ENCODE data around the gene GAS7. TPM values are rescaled to one million over a fixed set of nuclear protein-coding genes. Genes with fewer than 3 reads are reported as not detected.
A peak's percentile ranks its signal among the peaks of the same experiment; 100 is the strongest.
"Not testable (repeated sequence)": the region's sequence is repeated elsewhere in the genome, so short reads cannot be mapped to it uniquely, and the experiment has no call there.

GAS7 gene
- polyA plus RNA-seq, 6 donors from 2014 or later, result 1.1 to 3.6 (median 1.8) TPM; not detected in 1

- peak overlapping the region in 4 of 8 donors; percentile 11 to 64 (median 32) for H3K4me3 Mint-ChIP-seq
- DNase-seq, result peak; percentile 47
- ATAC-seq (ENCODE audit: low read depth in 2 of 2), result peak; percentile 74 to 89
- H3K27me3 Mint-ChIP-seq, result peaks cover 0 to 3% (median 0%) of the 10 kb centered on the region in 3 donors
- H3K27ac Mint-ChIP-seq, result peak overlapping the region in 5 of 6 donors; percentile 2 to 90 (median 81)
- peaks cover 4 to 13% (median 6%) of the 10 kb centered on the region in 7 donors for H3K9me3 Mint-ChIP-seq
- peaks cover 0 to 9% of the 10 kb centered on the region in 2 donors for H3K36me3 Mint-ChIP-seq
- peaks cover 30 to 47% (median 34%) of the 10 kb centered on the region in 3 donors for H3K4me1 Mint-ChIP-seq
These were observed 135.6 kb downstream of the GAS7 start for GRCh38 chr17:10062691-10063385.

- H3K9me3 Mint-ChIP-seq, result peaks cover 4 to 13% (median 6%) of the 10 kb centered on the region in 7 donors
- peaks cover 0 to 9% of the 10 kb centered on the region in 2 donors for H3K36me3 Mint-ChIP-seq
These were observed 137.1 kb downstream of the GAS7 start for GRCh38 chr17:10061111-10061845.

GRCh38 chr17:10060526-10060925 is 137.9 kb downstream of the GAS7 start:
- ATAC-seq (ENCODE audit: low read depth in 2 of 2) (no peak), DNase-seq (no peak)
- no peak overlapping the region for H3K4me3 Mint-ChIP-seq
- peak overlapping the region in 3 of 6 donors; percentile 13 to 85 (median 38) for H3K27ac Mint-ChIP-seq
- peaks cover 0 to 3% (median 0%) of the 10 kb centered on the region in 3 donors for H3K27me3 Mint-ChIP-seq
- peaks cover 0 to 5% of the 10 kb centered on the region in 2 donors for H3K36me3 Mint-ChIP-seq
- peaks cover 30 to 47% (median 34%) of the 10 kb centered on the region in 3 donors for H3K4me1 Mint-ChIP-seq
- H3K9me3 Mint-ChIP-seq, result peaks cover 1 to 9% (median 4%) of the 10 kb centered on the region in 7 donors

More at GRCh38 chr17:10061111-10061845, 137.1 kb downstream of the GAS7 start:
- Mint-ChIP-seq H3K4me1 (peaks cover 30 to 47% (median 34%) of the 10 kb centered on the region in 3 donors), H3K4me3 (no peak overlapping the region), H3K27ac (peak overlapping the region in 4 of 6 donors; percentile 52 to 91 (median 76)), H3K27me3 (peaks cover 0 to 3% (median 0%) of the 10 kb centered on the region in 3 donors)
- no peak for DNase-seq
- no peak for ATAC-seq (ENCODE audit: low read depth in 2 of 2)

- DNase-seq, result peak; percentile 34
- peak; percentile 55 to 75 for ATAC-seq (ENCODE audit: low read depth in 2 of 2)
- H3K4me3 Mint-ChIP-seq, result peak overlapping the region in 4 of 8 donors; percentile 25 to 52 (median 36)
These were observed 138.7 kb downstream of the GAS7 start for GRCh38 chr17:10059684-10060211.

GRCh38 chr17:10058921-10059683 is 139.3 kb downstream of the GAS7 start:
- ATAC-seq (ENCODE audit: low read depth in 2 of 2) (no peak), DNase-seq (no peak)
- H3K4me3 Mint-ChIP-seq, result peak overlapping the region in 2 of 8 donors; percentile 32 to 45
- H3K36me3 Mint-ChIP-seq, result no peaks in the 10 kb centered on the region
- H3K27me3 Mint-ChIP-seq, result peaks cover 0 to 3% (median 0%) of the 10 kb centered on the region in 3 donors
- no peaks in the 10 kb centered on the region for H3K9me3 Mint-ChIP-seq
- H3K27ac Mint-ChIP-seq, result peak overlapping the region in 4 of 6 donors; percentile 24 to 92 (median 56)
- peaks cover 27 to 43% (median 29%) of the 10 kb centered on the region in 3 donors for H3K4me1 Mint-ChIP-seq

More at GRCh38 chr17:10059684-10060211, 138.7 kb downstream of the GAS7 start:
- Mint-ChIP-seq H3K9me3 (peaks cover 0 to 2% (median 0%) of the 10 kb centered on the region in 7 donors), H3K27ac (peak overlapping the region; percentile 9 to 92 (median 56)), H3K27me3 (peaks cover 0 to 3% (median 0%) of the 10 kb centered on the region in 3 donors), H3K4me1 (peaks cover 30 to 47% (median 34%) of the 10 kb centered on the region in 3 donors), H3K36me3 (no peaks in the 10 kb centered on the region)

GRCh38 chr17:10057466-10057865 is 140.9 kb downstream of the GAS7 start:
- DNase-seq; H3K36me3 Mint-ChIP-seq; H3K27me3 Mint-ChIP-seq; ATAC-seq (ENCODE audit: low read depth in 2 of 2); H3K27ac Mint-ChIP-seq; H3K9me3 Mint-ChIP-seq; H3K4me3 Mint-ChIP-seq: not testable (repeated sequence)
- peaks cover 16 to 34% (median 19%) of the 10 kb centered on the region in 3 donors for H3K4me1 Mint-ChIP-seq

GRCh38 chr17:10055262-10055975 is 143.0 kb downstream of the GAS7 start:
- ATAC-seq (ENCODE audit: low read depth in 2 of 2), result no peak
- no peaks in the 10 kb centered on the region for H3K9me3 Mint-ChIP-seq
- peaks cover 24 to 47% (median 36%) of the 10 kb centered on the region in 3 donors for H3K4me1 Mint-ChIP-seq
- H3K27me3 Mint-ChIP-seq, result no peaks in the 10 kb centered on the region
- DNase-seq, result no peak
- peak overlapping the region in 3 of 6 donors; percentile 22 to 83 (median 23) for H3K27ac Mint-ChIP-seq
- H3K4me3 Mint-ChIP-seq, result no peak overlapping the region
- no peaks in the 10 kb centered on the region for H3K36me3 Mint-ChIP-seq

- H3K4me3 Mint-ChIP-seq, result no peak overlapping the region
- H3K4me1 Mint-ChIP-seq, result peaks cover 13 to 36% (median 29%) of the 10 kb centered on the region in 3 donors
- H3K27ac Mint-ChIP-seq, result peak overlapping the region in 3 of 6 donors; percentile 33 to 89 (median 37)
- no peaks in the 10 kb centered on the region for H3K36me3 Mint-ChIP-seq
- no peaks in the 10 kb centered on the region for H3K9me3 Mint-ChIP-seq
- ATAC-seq (ENCODE audit: low read depth in 2 of 2) (no peak), DNase-seq (no peak)
- H3K27me3 Mint-ChIP-seq, result no peaks in the 10 kb centered on the region
These were observed 144.4 kb downstream of the GAS7 start for GRCh38 chr17:10053782-10054540.

GRCh38 chr17:10052106-10052813 is 146.1 kb downstream of the GAS7 start:
- H3K9me3 Mint-ChIP-seq, result no peaks in the 10 kb centered on the region
- H3K4me1 Mint-ChIP-seq, result peaks cover 17 to 37% (median 32%) of the 10 kb centered on the region in 3 donors
- no peaks in the 10 kb centered on the region for H3K27me3 Mint-ChIP-seq
- no peaks in the 10 kb centered on the region for H3K36me3 Mint-ChIP-seq
- DNase-seq (peak; percentile 71), ATAC-seq (ENCODE audit: low read depth in 2 of 2) (peak; percentile 97 to 98)
- H3K4me3 Mint-ChIP-seq, result peak overlapping the region in 6 of 8 donors; percentile 12 to 62 (median 46)
- peak overlapping the region; percentile 82 to 93 (median 88) for H3K27ac Mint-ChIP-seq

- H3K27ac Mint-ChIP-seq, result peak overlapping the region in 4 of 6 donors; percentile 42 to 89 (median 76)
These were observed 147.3 kb downstream of the GAS7 start for GRCh38 chr17:10051112-10051511.

GRCh38 chr17:10050597-10051101 is 147.8 kb downstream of the GAS7 start:
- ATAC-seq (ENCODE audit: low read depth in 2 of 2) (no peak), DNase-seq (peak; percentile 21)
- H3K4me3 Mint-ChIP-seq, result peak overlapping the region in 4 of 8 donors; percentile 3 to 22 (median 16)
- peak overlapping the region; percentile 58 to 89 (median 66) for H3K27ac Mint-ChIP-seq
- peaks cover 23 to 51% (median 46%) of the 10 kb centered on the region in 3 donors for H3K4me1 Mint-ChIP-seq
- no peaks in the 10 kb centered on the region for H3K9me3 Mint-ChIP-seq
- H3K36me3 Mint-ChIP-seq, result no peaks in the 10 kb centered on the region
- no peaks in the 10 kb centered on the region for H3K27me3 Mint-ChIP-seq

More at GRCh38 chr17:10051112-10051511, 147.3 kb downstream of the GAS7 start:
- peak overlapping the region in 1 of 8 donors; percentile 18 for H3K4me3 Mint-ChIP-seq
- no peaks in the 10 kb centered on the region for H3K27me3 Mint-ChIP-seq
- H3K36me3 Mint-ChIP-seq, result no peaks in the 10 kb centered on the region
- peaks cover 23 to 48% (median 44%) of the 10 kb centered on the region in 3 donors for H3K4me1 Mint-ChIP-seq
- no peak for ATAC-seq (ENCODE audit: low read depth in 2 of 2)
- no peaks in the 10 kb centered on the region for H3K9me3 Mint-ChIP-seq
- no peak for DNase-seq

All from naive B cell (primary cell).